Smooth muscle cell of the pulmonary artery (primary cell): ENCODE data around the gene KLHL6. TPM values are rescaled to one million over a fixed set of nuclear protein-coding genes. Genes with fewer than 3 reads are reported as not detected.

Source experiments
- total RNA-seq: library from RNA; depleted of rRNA; stranded (reverse); fragments of >200 nt; gene quantifications from 2 replicates; pipeline ENCODE4 v1.2.3, GENCODE V29; 2014

The KLHL6 gene
- total RNA-seq, result under 0.01 TPM in 1 of 2 replicates, not detected in the other

GRCh38 chr3:183555541-183556081 lies at the start of gene KLHL6:
Gene KLHL6, minus strand, starts transcription at chr3:183555706. Its CDS starts 53 bp downstream, at chr3:183555653.

Other genes with a start within 250 kb of the KLHL6 start
- gene MCF2L2, start 127.1 kb downstream of the KLHL6 start, total RNA-seq, result 0.13 and 0.33 TPM in 2 replicates
- 46.4 and 59.9 TPM in 2 replicates for gene KLHL24, start 79.9 kb upstream of the KLHL6 start, total RNA-seq
- gene YEATS2, start 142.1 kb upstream of the KLHL6 start, total RNA-seq, result 55.4 and 59.1 TPM in 2 replicates